Mammary epithelial cell (primary cell): ENCODE data around the gene NUMA1.

ENCODE experiments used
- CTCF ChIP-seq, 2 donors: IDR thresholded peaks in 1 of 2; conservative IDR thresholded peaks in 1 of 2; 2 replicates each; pipeline ENCODE4 v1.5.1; 2011 to 2012; ENCODE audit warnings: inconsistent platforms in 2 of 2, low read length in 2 of 2, mild to moderate bottlenecking in 2 of 2, control low read depth in 1 of 2, low read depth in 1 of 2; ENCODE audit not compliant: insufficient read depth in 1 of 2; ENCODE audit errors: extremely low read depth in 1 of 2
- EZH2 ChIP-seq: IDR thresholded peaks from 2 replicates; pipeline ENCODE4 v1.6.1; 2012; ENCODE audit warnings: low read length, inconsistent platforms, borderline replicate concordance

GRCh38 chr11:72018171-72018570, 62.2 kb downstream of the NUMA1 start:
- TF ChIP-seq CTCF (conservative IDR thresholded peaks at IDR 0.05 in 1 of 2, IDR thresholded peaks at IDR 0.05 in 1 of 2; ENCODE audit: extremely low read depth in 1 of 2, insufficient read depth in 1 of 2, low read depth in 1 of 2, low read length in 2 of 2) (no peak), EZH2 (no peak)
